Mucosa of gallbladder (tissue), 1 donor: Measurements from ENCODE around the gene ATP5MC2. TPM values are rescaled to one million over a fixed set of nuclear protein-coding genes. Genes with fewer than 3 reads are reported as not detected.
"Not testable (repeated sequence)": the region's sequence is repeated elsewhere in the genome, so short reads cannot be mapped to it uniquely, and the experiment has no call there.

Experiments
- DNase-seq: peaks from one replicate; pipeline ENCODE4 v3.0.0-alpha.2; 2020; ENCODE audit warnings: low spot score
- total RNA-seq: library from RNA; stranded (reverse); gene quantifications from one replicate; pipeline ENCODE4 v1.2.1, GENCODE V29; 2021
- donor health status: DM: no; HTN: no; CAD: no.

The ATP5MC2 gene
- total RNA-seq, 1 donor from 2014 or later = 318 TPM

GRCh38 chr12:53646300-53646699, 29.6 kb downstream of the ATP5MC2 start:
- DNase-seq = not testable (repeated sequence)

- DNase-seq = no peak
Observed at GRCh38 chr12:53645165-53645564, 30.7 kb downstream of the ATP5MC2 start.

GRCh38 chr12:53644133-53644532, 31.8 kb downstream of the ATP5MC2 start:
- DNase-seq = no peak

GRCh38 chr12:53643232-53643979, 32.5 kb downstream of the ATP5MC2 start:
- no peak for DNase-seq

GRCh38 chr12:53638057-53638456, 37.8 kb downstream of the ATP5MC2 start:
- no peak for DNase-seq

- DNase-seq = no peak
Observed at GRCh38 chr12:53636641-53637040, 39.2 kb downstream of the ATP5MC2 start.

- DNase-seq = not testable (repeated sequence)
Observed at GRCh38 chr12:53635708-53636107, 40.2 kb downstream of the ATP5MC2 start.

- no peak for DNase-seq
Observed at GRCh38 chr12:53631721-53632120, 44.2 kb downstream of the ATP5MC2 start.

GRCh38 chr12:53627919-53628318, 48.0 kb downstream of the ATP5MC2 start:
- DNase-seq = no peak

GRCh38 chr12:53626702-53627169, 49.1 kb downstream of the ATP5MC2 start:
- no peak for DNase-seq

- DNase-seq = peak; percentile 98
Observed at GRCh38 chr12:53625946-53626701, 49.8 kb downstream of the ATP5MC2 start, which contains the start of gene ATF7. Gene ATF7 (minus strand): TSS chr12:53626382. CDS start chr12:53601000, 25,382 bp downstream.

- DNase-seq = no peak
Observed at GRCh38 chr12:53625373-53625945, 50.4 kb downstream of the ATP5MC2 start.

- no peak for DNase-seq
Observed at GRCh38 chr12:53624956-53625355, 50.9 kb downstream of the ATP5MC2 start.

- DNase-seq = no peak
Observed at GRCh38 chr12:53624458-53624857, 51.4 kb downstream of the ATP5MC2 start.

GRCh38 chr12:53623548-53624385, 52.1 kb downstream of the ATP5MC2 start:
- peak; percentile 17 for DNase-seq

- DNase-seq = no peak
Observed at GRCh38 chr12:53622724-53623123, 53.2 kb downstream of the ATP5MC2 start.

GRCh38 chr12:53618275-53618674, 57.6 kb downstream of the ATP5MC2 start:
- no peak for DNase-seq

GRCh38 chr12:53617700-53618099, 58.2 kb downstream of the ATP5MC2 start:
- no peak for DNase-seq

GRCh38 chr12:53616950-53617349, 58.9 kb downstream of the ATP5MC2 start:
- no peak for DNase-seq
